HG02870 (cell line): ENCODE data around the gene PARD3.

Experiments
- ATAC-seq: cut with Tn5 transposase; IDR thresholded peaks from one replicate; pipeline ENCODE4 v1.9.1; 2021; ENCODE audit warnings: mild to moderate bottlenecking, moderate library complexity; ENCODE audit not compliant: unreplicated experiment

PARD3 gene

GRCh38 chr10:34629084-34629483 lies 186.0 kb downstream of the PARD3 start:
- ATAC-seq, result no peak

DNA sequence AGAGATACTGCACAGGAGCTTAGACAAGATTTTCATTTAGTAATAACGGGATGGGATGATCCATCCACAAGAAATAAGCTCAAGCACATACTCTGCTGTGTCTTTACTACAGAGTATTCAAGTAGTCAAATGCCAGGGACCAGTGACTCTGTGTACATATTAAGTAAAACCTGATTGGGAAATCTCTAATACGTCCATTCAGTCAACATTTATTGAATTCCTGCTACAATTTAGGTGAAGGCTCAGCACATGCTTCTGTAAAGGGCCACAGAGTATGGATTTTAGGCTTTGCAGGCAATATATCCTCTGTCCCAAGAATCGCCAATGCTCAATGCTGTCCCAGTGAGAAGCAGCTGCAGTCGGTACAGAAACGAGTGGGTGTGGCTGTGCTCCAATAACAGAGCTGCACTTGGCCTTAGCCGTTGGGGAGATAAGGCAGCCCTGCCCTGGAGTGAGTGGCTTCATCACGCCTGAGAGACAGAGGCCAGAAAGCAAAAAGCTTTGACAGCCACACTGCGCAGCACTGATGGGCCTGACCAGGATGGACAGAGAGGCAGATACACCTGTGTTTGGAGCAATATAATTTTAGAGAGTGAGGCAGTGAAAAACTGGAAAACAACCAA lies 186.8 kb downstream of the PARD3 start:
- ATAC-seq, result no peak

DNA sequence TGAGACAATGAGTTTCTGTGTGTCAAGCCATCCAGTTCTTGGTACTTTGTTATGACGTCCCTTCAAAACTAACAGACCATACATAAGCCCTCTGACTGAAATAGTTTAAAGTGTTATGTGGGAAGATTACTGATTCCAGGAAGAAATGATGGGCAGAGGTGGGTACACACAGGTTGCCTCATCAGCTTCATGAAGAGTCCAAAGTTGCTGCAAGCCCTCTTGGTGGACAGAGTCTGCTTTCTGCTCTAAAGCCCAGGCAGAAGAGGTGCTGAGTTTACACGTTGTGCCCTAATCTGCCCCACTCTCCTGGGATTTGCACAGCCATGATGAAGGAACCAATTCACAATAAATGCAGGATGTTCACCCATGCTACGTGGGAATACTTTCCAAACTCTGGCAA lies 187.4 kb downstream of the PARD3 start:
- no peak for ATAC-seq

DNA sequence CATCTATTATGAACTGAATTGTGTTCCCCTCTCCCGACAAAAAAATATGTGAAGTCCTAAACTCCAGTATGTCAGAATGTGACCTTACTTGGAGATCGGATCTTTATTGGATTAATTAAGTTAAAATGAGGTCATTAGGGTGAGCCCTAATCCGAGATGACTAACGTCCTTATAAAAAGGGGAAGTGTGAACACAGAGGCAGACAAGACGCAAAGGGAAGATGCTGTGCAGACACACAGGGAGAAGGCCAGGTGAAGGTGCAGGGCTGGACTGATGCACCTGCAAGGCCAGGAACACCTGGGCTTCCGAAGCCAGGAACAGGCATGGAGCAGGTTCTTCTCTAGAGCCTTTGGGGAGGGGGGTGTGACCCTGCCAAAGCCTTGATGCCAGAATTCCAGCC lies 187.8 kb downstream of the PARD3 start:
- no peak for ATAC-seq

DNA sequence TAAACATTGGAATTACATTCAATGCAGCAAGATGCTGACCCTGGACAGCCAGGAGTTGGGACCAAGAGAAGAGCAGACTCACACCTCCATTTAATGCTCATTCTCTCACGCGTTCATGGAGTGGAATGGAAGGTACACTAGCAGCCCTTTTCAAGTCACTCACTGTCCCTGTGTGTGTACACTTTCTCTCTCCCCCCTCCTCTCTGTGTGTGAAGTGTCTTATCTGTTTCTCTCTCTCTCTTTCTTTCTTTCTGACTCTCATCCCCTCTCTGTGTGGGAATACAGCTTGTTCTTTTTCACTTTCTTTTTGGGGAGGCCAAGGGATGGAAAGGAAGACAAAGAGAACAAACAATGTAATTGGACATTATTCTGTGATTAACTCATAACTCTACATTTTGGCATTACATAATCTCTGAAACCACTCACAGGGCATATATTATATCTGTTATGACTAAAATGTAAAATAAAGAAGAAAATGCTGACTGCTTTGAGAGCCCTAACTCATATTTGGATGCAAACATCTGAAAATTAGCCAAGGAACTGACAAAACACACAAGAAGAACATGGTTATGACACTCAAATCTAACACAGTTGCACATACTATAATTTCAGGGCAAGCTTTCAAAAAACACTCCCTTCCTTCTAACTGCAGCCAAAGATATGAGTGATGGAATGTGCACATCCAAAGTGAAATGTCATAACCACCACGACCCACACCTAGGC lies 188.8 kb downstream of the PARD3 start:
- no peak for ATAC-seq

DNA sequence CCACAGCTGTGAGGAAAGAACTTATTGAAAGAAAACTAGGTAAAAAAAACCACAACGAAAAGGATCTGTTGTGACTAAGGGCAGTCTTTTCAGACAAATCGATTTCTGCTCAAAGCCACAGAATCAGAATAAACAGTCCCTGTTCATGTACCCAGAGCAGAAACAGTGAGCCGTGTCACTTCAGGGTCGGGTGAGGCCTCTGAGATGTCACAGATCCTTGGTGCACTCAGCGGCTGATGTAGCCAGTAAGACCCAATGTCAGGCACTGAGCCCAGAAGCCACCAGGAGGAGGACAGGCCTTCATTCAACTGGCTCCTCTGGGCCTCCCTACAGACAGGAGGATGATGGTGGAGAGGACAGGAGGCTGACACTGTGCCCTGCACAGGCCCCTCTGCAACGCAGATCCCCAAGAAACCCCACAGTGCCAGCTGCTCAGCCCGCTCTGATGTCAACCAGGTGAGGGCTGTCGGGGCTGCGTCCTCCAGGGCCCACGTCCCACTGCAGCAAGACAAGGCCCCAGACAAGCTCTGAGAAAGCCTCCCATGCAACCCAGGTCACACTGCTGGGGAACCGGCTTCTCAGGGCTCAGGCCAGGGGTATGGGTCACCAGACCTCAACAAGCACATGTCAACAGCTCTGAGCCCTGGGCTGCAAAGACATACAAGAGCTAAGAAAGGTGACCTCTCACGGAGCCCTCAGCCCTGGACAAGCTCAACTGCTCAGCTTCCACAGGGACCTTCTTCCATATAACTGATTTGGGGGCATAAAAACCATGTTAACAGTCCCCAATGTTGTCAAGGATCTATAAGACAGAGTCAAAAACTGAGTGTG lies 190.6 kb downstream of the PARD3 start:
- no peak for ATAC-seq

DNA sequence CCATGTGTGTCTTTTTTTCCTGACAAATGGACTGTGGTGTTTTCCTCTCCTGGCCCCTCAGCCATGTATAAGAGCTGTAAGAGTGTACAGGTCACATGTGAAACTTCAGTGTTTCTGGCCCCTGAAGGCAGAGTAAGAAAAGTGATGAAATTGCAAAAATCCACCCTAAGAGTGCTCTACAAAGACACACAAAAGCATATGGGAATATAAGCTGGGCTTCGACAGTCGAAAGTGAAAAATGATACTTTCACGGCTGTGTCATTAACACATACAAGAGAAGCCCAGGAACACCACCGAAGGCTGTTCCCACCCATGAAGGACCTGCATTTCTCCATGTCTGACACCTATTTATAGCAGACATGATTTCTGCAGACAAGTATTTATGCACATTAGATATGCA lies 192.2 kb downstream of the PARD3 start:
- ATAC-seq, result no peak

GRCh38 chr10:34618611-34619010 lies 196.5 kb downstream of the PARD3 start:
- no peak for ATAC-seq

GRCh38 chr10:34615770-34616169 lies 199.3 kb downstream of the PARD3 start:
- ATAC-seq, result no peak

DNA sequence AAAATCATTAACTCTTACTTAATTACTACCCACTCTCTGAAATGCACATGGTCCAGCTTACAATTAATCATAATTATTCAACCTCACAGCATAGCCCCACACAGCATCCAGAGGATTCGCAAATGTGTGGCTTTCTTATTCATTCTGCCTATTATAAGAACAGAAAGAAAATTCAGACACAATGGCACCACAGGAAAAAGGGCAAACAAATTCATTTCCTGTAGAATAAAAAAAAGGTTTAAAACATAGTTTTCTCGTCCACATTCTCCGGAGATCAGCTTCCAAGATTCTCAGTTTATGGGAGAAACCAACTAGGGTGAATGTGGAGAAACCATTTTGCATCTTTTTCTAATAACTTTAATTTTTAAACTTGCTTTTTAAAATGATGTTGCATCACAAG lies 201.6 kb downstream of the PARD3 start:
- no peak for ATAC-seq

DNA sequence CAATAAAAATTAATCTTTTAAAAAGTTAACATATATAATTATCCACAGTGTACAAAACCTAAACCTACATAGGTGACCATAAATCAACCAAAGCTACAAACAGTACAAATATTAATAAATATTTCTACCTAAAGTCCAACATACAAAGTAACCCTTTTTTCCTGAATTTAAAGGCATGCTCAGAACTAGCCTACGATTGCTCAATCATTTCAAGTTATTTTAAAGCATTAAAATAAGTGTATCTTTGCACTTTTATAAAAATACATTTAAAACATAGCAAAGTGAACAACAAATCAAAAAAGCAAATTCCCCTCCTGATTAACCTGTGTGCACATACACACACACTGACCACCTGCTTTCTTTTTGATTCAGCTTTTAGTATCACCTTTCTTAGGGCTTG lies 202.2 kb downstream of the PARD3 start:
- ATAC-seq, result no peak

- no peak for ATAC-seq
These were observed 202.7 kb downstream of the PARD3 start for GRCh38 chr10:34612446-34612845.

GRCh38 chr10:34609287-34609940 lies 205.7 kb downstream of the PARD3 start:
- ATAC-seq, result no peak

GRCh38 chr10:34607894-34608293 lies 207.2 kb downstream of the PARD3 start:
- no peak for ATAC-seq

DNA sequence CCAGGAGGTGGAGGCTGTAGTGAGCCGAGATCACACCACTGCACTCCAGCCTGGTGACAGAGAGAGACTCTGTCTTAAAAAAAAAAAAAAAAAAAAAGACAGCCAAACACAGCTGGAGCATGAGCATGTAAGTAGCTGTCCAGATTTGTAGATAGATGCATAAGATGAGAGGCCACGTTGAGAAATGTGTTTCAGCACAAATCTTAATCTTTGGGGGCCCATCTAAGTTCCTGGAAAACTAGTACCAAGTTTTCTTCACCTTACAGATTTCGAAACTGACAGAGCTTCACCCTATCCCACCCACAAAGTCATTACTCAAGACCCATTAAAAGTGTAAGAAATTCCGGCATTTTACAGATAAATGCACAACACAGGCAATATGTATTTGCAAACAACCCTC lies 208.2 kb downstream of the PARD3 start:
- no peak for ATAC-seq

DNA sequence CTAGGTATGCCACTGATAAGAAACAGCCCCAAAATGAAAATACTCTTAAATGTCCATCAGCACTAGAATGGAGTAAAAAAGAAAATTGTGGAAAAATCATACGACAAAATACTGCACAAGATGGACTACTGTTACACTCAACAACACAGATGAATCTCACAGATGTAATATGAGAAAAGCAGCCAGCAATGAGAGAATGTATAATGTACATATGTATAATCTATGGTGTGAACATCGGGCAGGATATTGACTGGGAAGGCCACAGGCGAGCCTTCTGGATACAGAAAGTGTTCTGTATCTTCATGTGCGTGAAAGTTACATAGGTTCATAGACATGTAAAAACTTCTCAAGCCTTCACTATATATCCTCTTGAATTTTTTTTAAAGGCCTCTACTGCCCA lies 212.6 kb downstream of the PARD3 start:
- no peak for ATAC-seq

GRCh38 chr10:34601691-34602090 lies 213.4 kb downstream of the PARD3 start:
- no peak for ATAC-seq

- ATAC-seq, result no peak
These were observed 215.9 kb downstream of the PARD3 start for GRCh38 chr10:34599026-34599795.

DNA sequence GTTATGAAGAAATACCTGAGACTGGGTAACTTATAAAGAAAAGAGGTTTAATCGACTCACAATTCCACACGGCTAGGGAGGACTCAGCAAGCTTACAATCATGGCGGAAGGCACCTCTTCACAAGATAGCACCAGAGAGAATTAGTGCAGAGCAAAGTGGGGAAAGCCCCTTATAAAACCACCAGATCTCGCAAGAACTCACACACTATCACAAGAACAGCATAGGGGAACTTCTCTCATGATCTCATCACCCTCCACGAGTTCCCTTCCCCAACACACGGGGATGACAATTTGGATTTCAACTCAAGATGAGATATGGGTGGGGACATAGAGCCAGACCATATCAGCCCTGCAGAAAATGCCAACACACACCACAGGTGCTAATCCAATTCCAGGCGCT lies 218.7 kb downstream of the PARD3 start:
- no peak for ATAC-seq

DNA sequence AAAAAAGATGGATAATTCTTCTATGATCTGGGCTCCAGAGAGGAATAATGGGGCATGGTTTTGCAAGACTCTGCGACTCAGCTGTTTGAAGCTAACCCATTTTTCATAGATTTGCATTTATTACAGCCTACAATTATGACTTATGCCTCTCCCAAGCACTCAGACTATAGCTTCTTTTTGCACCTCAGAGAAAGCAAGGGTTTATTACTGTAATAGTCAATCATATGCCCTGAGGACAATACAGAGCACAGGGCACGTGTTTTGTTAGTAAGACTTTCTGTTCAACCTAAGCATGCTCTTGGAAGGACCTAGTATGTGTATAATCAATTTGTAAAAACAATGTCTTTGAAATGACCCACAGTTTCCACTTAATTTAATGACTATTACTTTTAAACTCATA lies 221.2 kb downstream of the PARD3 start:
- ATAC-seq, result no peak
